CD8-positive, alpha-beta memory T cell (primary cell): ENCODE data around the gene DBF4. TPM values are rescaled to one million over a fixed set of nuclear protein-coding genes. Genes with fewer than 3 reads are reported as not detected.

ENCODE experiments used
- CTCF ChIA-PET: fragments of 350-600 bp; sonication (Branson Sonifier 250); formaldehyde crosslinking; loops from one replicate; lab custom pipeline; 2021; ENCODE audit warnings: antibody characterized with exemption; lab: Charles Lee
- POLR2A ChIA-PET: fragments of 350-600 bp; sonication (Branson Sonifier 250); formaldehyde crosslinking; loops from one replicate; lab custom pipeline; 2021; ENCODE audit warnings: antibody characterized with exemption; lab: Charles Lee
- DNase-seq, 5 donors: peaks; one replicate each; pipeline versions ENCODE4 v3.0.0 to v3.0.0-alpha.2; 2020 to 2022; ENCODE audit warnings: mixed read lengths in 1 of 5
- H3K27ac ChIP-seq: one replicate; pipeline ENCODE4 v1.7.0; 2013; ENCODE audit warnings: low read depth, mild to moderate bottlenecking, low read length, moderate library complexity
- H3K27me3 ChIP-seq: 2 replicates; pipeline ENCODE4 v1.7.0; 2013; ENCODE audit warnings: low read length, mild to moderate bottlenecking; ENCODE audit not compliant: insufficient read depth, poor library complexity, severe bottlenecking
- H3K36me3 ChIP-seq: 2 replicates; pipeline ENCODE4 v1.7.0; 2013; ENCODE audit warnings: mild to moderate bottlenecking, low read length, moderate library complexity; ENCODE audit not compliant: insufficient read depth
- H3K4me1 ChIP-seq: 2 replicates; pipeline ENCODE4 v1.7.0; 2013; ENCODE audit warnings: mild to moderate bottlenecking, low read length, moderate library complexity; ENCODE audit not compliant: insufficient read depth
- H3K4me3 ChIP-seq: 2 replicates; pipeline ENCODE4 v1.7.0; 2013; ENCODE audit warnings: mild to moderate bottlenecking, low read length
- H3K9me3 ChIP-seq: 2 replicates; pipeline ENCODE4 v1.7.0; 2013; ENCODE audit warnings: mild to moderate bottlenecking, low read length
- H3K27ac Mint-ChIP-seq, 8 donors: one replicate each; pipeline ENCODE4 v1.8.0; 2020 to 2021; ENCODE audit warnings: mixed read lengths in 8 of 8, mild to moderate bottlenecking in 6 of 8, inconsistent platforms in 3 of 8, moderate library complexity in 3 of 8
- H3K27me3 Mint-ChIP-seq, 2 donors: one replicate each; pipeline ENCODE4 v1.8.0; 2020 to 2021; ENCODE audit warnings: mixed read lengths in 2 of 2, mild to moderate bottlenecking in 1 of 2, moderate library complexity in 1 of 2
- H3K36me3 Mint-ChIP-seq, 3 donors: one replicate each; pipeline ENCODE4 v1.8.0; 2020 to 2021; ENCODE audit warnings: mixed read lengths in 3 of 3, inconsistent platforms in 1 of 3, mild to moderate bottlenecking in 1 of 3
- H3K4me1 Mint-ChIP-seq, 3 donors: one replicate each; pipeline ENCODE4 v1.8.0; 2020 to 2021; ENCODE audit warnings: mixed read lengths in 3 of 3, inconsistent platforms in 1 of 3, mild to moderate bottlenecking in 1 of 3
- H3K4me3 Mint-ChIP-seq, 7 donors: one replicate each; pipeline ENCODE4 v1.8.0; 2020 to 2021; ENCODE audit warnings: mixed read lengths in 7 of 7, mild to moderate bottlenecking in 6 of 7, moderate library complexity in 4 of 7, inconsistent platforms in 2 of 7
- H3K9me3 Mint-ChIP-seq, 5 donors: one replicate each; pipeline ENCODE4 v1.8.0; 2020 to 2022; ENCODE audit warnings: mixed read lengths in 5 of 5, mild to moderate bottlenecking in 3 of 5, moderate library complexity in 2 of 5, inconsistent platforms in 1 of 5
- polyA plus RNA-seq: library from polyadenylated mRNA; unstranded; fragments of 300-500 nt; fragmentation: Illumina TruSeq; gene quantifications from one replicate; pipeline ENCODE4 v1.2.3, GENCODE V29; 2021
- total RNA-seq, 2 experiments: library from RNA; stranded (reverse); gene quantifications; one replicate each; pipeline ENCODE4 v1.2.3, GENCODE V29; 2021

The DBF4 gene
- total and polyA plus RNA-seq, 3 experiments from 2014 or later, result 30.4 to 67.1 (median 63.9) TPM

DNA sequence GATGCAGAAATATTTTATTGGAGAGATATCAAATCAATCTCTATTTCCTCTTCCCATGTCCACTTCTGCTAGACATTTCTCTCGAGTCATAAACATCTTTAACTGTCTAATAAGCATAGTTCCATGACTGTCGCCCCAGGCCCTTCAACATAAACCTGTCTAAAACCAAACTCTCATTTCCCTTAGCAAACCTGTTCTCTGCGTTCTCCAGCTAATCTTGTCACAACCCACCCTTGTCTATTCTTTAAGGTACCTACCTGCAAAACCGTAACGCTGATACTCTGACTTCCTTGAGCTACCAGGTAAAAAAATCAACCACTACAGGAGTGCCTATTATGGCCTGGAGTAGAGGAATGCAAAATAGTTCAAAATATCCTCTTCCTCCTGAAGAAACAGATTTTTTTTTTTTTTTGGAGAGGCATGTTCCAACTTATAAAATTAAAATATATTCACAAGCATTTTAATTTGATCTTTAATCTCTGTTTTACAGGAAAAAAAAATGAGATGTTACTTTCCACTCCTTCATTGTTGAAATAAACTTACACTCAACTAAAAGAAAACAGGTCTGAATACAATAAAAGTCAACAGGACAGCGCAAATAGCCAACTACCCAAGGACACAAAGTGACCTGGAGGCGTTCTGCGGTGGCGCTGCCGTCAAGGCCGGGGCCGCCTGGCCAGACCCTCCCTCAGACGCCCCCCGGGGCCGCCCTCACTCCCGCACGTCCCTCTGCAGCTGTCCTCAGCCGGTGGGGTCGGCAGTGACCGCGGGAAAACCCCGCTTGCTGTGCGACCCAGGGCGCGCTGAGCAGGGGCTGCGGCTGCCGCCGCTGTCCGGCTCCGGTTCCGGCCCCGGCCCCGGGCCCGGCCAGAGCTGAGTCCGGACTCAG, 898 bp upstream of the DBF4 start:
- H3K27me3 Mint-ChIP-seq, result peaks cover 0 to 2% of the 10 kb centered on the region in 2 donors
- Histone ChIP-seq H3K4me3 (peak overlapping the region; percentile 87), H3K4me1 (peaks cover 35% of the 10 kb centered on the region), H3K27me3 (no peaks in the 10 kb centered on the region), H3K36me3 (no peaks in the 10 kb centered on the region), H3K27ac (peak overlapping the region; percentile 97), H3K9me3 (no peaks in the 10 kb centered on the region)
- H3K9me3 Mint-ChIP-seq, result peaks cover 0 to 5% (median 2%) of the 10 kb centered on the region in 5 donors
- peak overlapping the region; percentile 57 to 99 (median 91) for H3K27ac Mint-ChIP-seq
- peak overlapping the region; percentile 92 to 100 (median 95) for H3K4me3 Mint-ChIP-seq
- H3K4me1 Mint-ChIP-seq, result peaks cover 52 to 67% (median 65%) of the 10 kb centered on the region in 3 donors
- DNase-seq, result peak in 2 of 5 donors; percentile 1 to 27
- ChIA-PET POLR2A (interaction anchor here (0.6 to 2.3 kb wide), 4 partner anchors 58 to 933 kb away, joined by 3 to 14 read pairs (median 4); partner anchors contain the start of genes ABCB1 and ADAM22), CTCF (interaction anchor here (0.9 kb wide), 1 partner anchor 58 kb away, joined by 3 read pairs; the partner anchor contains the start of gene ADAM22)
- peaks cover 9 to 37% (median 21%) of the 10 kb centered on the region in 3 donors for H3K36me3 Mint-ChIP-seq

DNA sequence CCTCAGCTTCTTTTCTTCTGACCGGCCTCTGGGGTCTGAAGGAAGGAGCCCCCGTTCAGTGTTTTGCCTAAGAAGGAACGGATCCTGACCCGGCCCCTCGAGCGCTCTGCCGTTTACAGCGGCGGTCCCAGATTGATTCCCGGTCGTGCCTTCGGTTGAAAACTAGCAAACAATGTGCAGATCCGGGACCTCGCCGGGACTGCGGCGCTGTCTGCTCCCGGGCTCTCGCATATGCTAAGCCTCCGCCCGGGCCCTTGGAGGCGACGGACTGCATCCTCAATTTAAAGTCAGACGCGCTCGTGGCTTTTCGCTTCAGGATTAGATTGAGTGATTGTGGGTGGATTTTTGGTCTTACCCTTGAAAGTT, 559 bp downstream of the DBF4 start:
- ChIA-PET POLR2A (interaction anchor here (2.3 kb wide), 1 partner anchor 57 kb away, joined by 14 read pairs; the partner anchor contains the start of gene ADAM22), CTCF (no interaction called here)
- Histone ChIP-seq H3K36me3 (no peaks in the 10 kb centered on the region), H3K4me3 (peak overlapping the region; percentile 87), H3K27ac (peak overlapping the region; percentile 97), H3K4me1 (peaks cover 35% of the 10 kb centered on the region), H3K27me3 (no peaks in the 10 kb centered on the region), H3K9me3 (no peaks in the 10 kb centered on the region)
- peak overlapping the region; percentile 97 to 99 (median 98) for H3K27ac Mint-ChIP-seq
- peaks cover 7 to 33% (median 11%) of the 10 kb centered on the region in 3 donors for H3K36me3 Mint-ChIP-seq
- H3K4me1 Mint-ChIP-seq, result peaks cover 52 to 73% (median 68%) of the 10 kb centered on the region in 3 donors
- H3K4me3 Mint-ChIP-seq, result peak overlapping the region; percentile 92 to 100 (median 97)
- DNase-seq, result peak in 3 of 5 donors; percentile 11 to 53 (median 21)
- peaks cover 0 to 5% (median 2%) of the 10 kb centered on the region in 5 donors for H3K9me3 Mint-ChIP-seq
- peaks cover 0 to 2% of the 10 kb centered on the region in 2 donors for H3K27me3 Mint-ChIP-seq

DNA sequence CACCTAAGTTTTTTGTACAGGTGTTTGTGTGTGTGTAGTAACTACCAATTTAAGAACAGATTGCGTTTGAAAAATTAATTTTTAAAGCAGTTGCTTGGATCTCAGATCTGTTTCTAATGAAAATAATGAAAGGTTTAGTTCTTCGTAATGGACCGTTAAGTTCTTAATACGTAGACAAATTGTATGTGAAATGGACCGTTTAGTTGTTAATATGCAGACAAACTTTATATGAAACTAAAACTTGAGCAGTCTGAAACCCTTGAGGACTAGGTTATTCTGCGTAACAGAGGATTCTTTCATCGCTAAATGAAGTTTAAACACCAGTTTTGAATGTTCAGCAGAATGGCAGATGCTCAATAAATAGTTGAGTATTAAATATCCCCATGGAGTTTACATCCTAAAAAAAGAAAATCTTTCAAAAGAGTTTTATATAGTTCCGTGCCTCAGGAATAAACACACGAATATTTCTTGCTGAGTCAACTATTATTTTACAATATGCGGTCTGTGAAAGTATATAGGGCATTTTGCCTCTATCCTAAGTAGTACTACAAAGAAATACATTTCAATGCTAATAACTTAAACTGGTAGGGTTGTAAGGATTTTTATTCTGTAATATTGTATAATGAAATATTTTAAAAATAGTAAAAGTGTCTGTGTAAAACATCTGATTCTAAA, 1.2 kb downstream of the DBF4 start:
- Mint-ChIP-seq H3K27me3 (peaks cover 0 to 2% of the 10 kb centered on the region in 2 donors), H3K9me3 (peaks cover 0 to 3% (median 0%) of the 10 kb centered on the region in 5 donors), H3K27ac (peak overlapping the region in 7 of 8 donors; percentile 97 to 99 (median 98)), H3K4me1 (peaks cover 48 to 74% (median 68%) of the 10 kb centered on the region in 3 donors), H3K4me3 (peak overlapping the region; percentile 92 to 100 (median 97)), H3K36me3 (peaks cover 3 to 35% (median 4%) of the 10 kb centered on the region in 3 donors)
- DNase-seq, result no peak
- ChIA-PET CTCF (no interaction called here), POLR2A (no interaction called here)
- Histone ChIP-seq H3K4me1 (peaks cover 35% of the 10 kb centered on the region), H3K36me3 (no peaks in the 10 kb centered on the region), H3K27me3 (no peaks in the 10 kb centered on the region), H3K27ac (peak overlapping the region; percentile 97), H3K4me3 (peak overlapping the region; percentile 87), H3K9me3 (no peaks in the 10 kb centered on the region)

- H3K9me3 Mint-ChIP-seq, result no peaks in the 10 kb centered on the region
- ChIA-PET POLR2A (no interaction called here), CTCF (no interaction called here)
- peak overlapping the region; percentile 14 for H3K27ac ChIP-seq
- H3K4me3 Mint-ChIP-seq, result peak overlapping the region; percentile 34 to 100 (median 93)
- DNase-seq, result no peak
- no peaks in the 10 kb centered on the region for H3K9me3 ChIP-seq
- peaks cover 0 to 2% of the 10 kb centered on the region in 2 donors for H3K27me3 Mint-ChIP-seq
- peak overlapping the region in 4 of 8 donors; percentile 11 to 99 (median 60) for H3K27ac Mint-ChIP-seq
- H3K4me3 ChIP-seq, result peak overlapping the region; percentile 12
- H3K36me3 Mint-ChIP-seq, result peaks cover 0 to 39% (median 3%) of the 10 kb centered on the region in 3 donors
- peaks cover 35% of the 10 kb centered on the region for H3K4me1 ChIP-seq
- peaks cover 47 to 77% (median 67%) of the 10 kb centered on the region in 3 donors for H3K4me1 Mint-ChIP-seq
- no peaks in the 10 kb centered on the region for H3K27me3 ChIP-seq
- no peaks in the 10 kb centered on the region for H3K36me3 ChIP-seq
Observed at GRCh38 chr7:87878208-87878735, 2.0 kb downstream of the DBF4 start.

DNA sequence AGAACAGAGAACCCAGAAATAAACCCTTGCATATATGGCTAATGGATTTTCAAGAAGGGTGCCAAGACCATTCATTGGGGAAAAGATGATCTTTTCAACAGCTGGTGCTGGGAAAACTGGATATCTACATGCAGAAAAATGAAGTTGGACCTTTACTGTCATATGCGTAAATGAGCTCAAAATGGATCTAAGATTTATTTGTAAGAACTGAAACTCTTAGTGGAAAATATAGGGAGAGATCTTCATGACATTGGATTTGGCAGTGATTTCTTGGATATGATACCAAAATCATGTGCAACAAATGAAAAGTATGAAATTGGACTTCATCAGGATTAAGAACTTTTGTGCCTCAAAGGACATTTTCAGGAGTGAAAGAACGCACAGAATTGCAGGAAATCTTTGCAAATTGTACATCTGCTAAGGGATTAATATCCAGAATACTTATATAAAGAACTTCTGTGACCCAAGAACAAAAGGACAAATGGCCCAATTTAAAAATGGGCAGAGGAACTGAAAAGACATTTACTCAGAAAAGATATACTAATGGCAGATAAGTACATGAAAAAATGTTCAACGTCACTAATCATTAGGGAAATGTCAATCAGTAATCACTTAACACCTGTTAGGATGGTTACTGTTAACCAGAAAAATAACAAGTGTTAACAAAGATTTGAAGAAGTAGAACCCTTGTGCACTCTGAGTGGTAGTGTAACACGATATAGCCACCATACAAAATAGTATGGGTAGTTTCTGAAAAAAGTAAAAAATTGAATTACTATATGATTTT, 6.1 kb downstream of the DBF4 start:
- ChIA-PET CTCF (no interaction called here), POLR2A (no interaction called here)
- peaks cover 0 to 50% (median 5%) of the 10 kb centered on the region in 3 donors for H3K36me3 Mint-ChIP-seq
- no peaks in the 10 kb centered on the region for H3K9me3 Mint-ChIP-seq
- H3K27ac Mint-ChIP-seq, result peak overlapping the region in 1 of 8 donors; percentile 41
- no peaks in the 10 kb centered on the region for H3K27me3 Mint-ChIP-seq
- Histone ChIP-seq H3K27me3 (no peaks in the 10 kb centered on the region), H3K27ac (no peak overlapping the region), H3K4me1 (peaks cover 15% of the 10 kb centered on the region), H3K9me3 (no peaks in the 10 kb centered on the region), H3K4me3 (no peak overlapping the region), H3K36me3 (peaks cover under 1% of the 10 kb centered on the region)
- DNase-seq, result no peak
- H3K4me3 Mint-ChIP-seq, result no peak overlapping the region
- H3K4me1 Mint-ChIP-seq, result peaks cover 24 to 61% (median 52%) of the 10 kb centered on the region in 3 donors

- no peaks in the 10 kb centered on the region for H3K4me1 ChIP-seq
- H3K4me1 Mint-ChIP-seq, result peaks cover 10 to 43% (median 27%) of the 10 kb centered on the region in 3 donors
- H3K27me3 Mint-ChIP-seq, result no peaks in the 10 kb centered on the region
- H3K4me3 ChIP-seq, result no peak overlapping the region
- H3K27ac Mint-ChIP-seq, result no peak overlapping the region
- H3K27me3 ChIP-seq, result no peaks in the 10 kb centered on the region
- peaks cover 12% of the 10 kb centered on the region for H3K36me3 ChIP-seq
- no peak overlapping the region for H3K4me3 Mint-ChIP-seq
- H3K36me3 Mint-ChIP-seq, result peaks cover 0 to 66% (median 9%) of the 10 kb centered on the region in 3 donors
- CTCF ChIA-PET, result interaction anchor here (3.7 kb wide), 1 partner anchor 88 kb away, joined by 18 read pairs; no protein-coding TSS in a partner anchor
- H3K27ac ChIP-seq, result no peak overlapping the region
- H3K9me3 Mint-ChIP-seq, result no peaks in the 10 kb centered on the region
- no peak for DNase-seq
- POLR2A ChIA-PET, result no interaction called here
- no peaks in the 10 kb centered on the region for H3K9me3 ChIP-seq
Observed at GRCh38 chr7:87885018-87885417, 8.7 kb downstream of the DBF4 start.

GRCh38 chr7:87886875-87887274, 10.6 kb downstream of the DBF4 start:
- DNase-seq, result peak in 2 of 5 donors; percentile 39 to 43
- POLR2A ChIA-PET, result interaction anchor here (0.7 kb wide), 1 partner anchor 36 kb away, joined by 3 read pairs; no protein-coding TSS in a partner anchor
- CTCF ChIA-PET, result interaction anchor here (0.9 to 3.7 kb wide), 9 partner anchors 16 to 471 kb away, joined by 3 to 18 read pairs (median 3); no protein-coding TSS in a partner anchor
- Histone ChIP-seq H3K9me3 (no peaks in the 10 kb centered on the region), H3K36me3 (peaks cover 12% of the 10 kb centered on the region), H3K27me3 (no peaks in the 10 kb centered on the region), H3K27ac (no peak overlapping the region), H3K4me1 (no peaks in the 10 kb centered on the region), H3K4me3 (no peak overlapping the region)
- H3K27ac Mint-ChIP-seq, result no peak overlapping the region
- H3K36me3 Mint-ChIP-seq, result peaks cover 0 to 66% (median 7%) of the 10 kb centered on the region in 3 donors
- H3K9me3 Mint-ChIP-seq, result no peaks in the 10 kb centered on the region
- no peak overlapping the region for H3K4me3 Mint-ChIP-seq
- H3K27me3 Mint-ChIP-seq, result no peaks in the 10 kb centered on the region
- peaks cover 5 to 30% (median 24%) of the 10 kb centered on the region in 3 donors for H3K4me1 Mint-ChIP-seq
